GM12892 (cell line): ENCODE measurements around the gene LEKR1.
"Not testable (repeated sequence)": the region's sequence is repeated elsewhere in the genome, so short reads cannot be mapped to it uniquely, and the experiment has no call there.

ENCODE experiments used
- DNase-seq: peaks from one replicate; pipeline ENCODE4 v3.0.0; 2011; ENCODE audit not compliant: insufficient read length
- FAIRE-seq: peaks from 2 replicates; lab custom pipeline; 2011; peaks lifted over from hg19 to GRCh38; lab: Jason Lieb, UNC
- POLR2A ChIP-seq: IDR thresholded peaks from 2 replicates; pipeline ENCODE4 v1.6.1; 2011; ENCODE audit warnings: low read depth, low read length, control low read depth
- POLR2AphosphoS5 ChIP-seq: IDR thresholded peaks from 2 replicates; pipeline ENCODE4 v1.6.1; 2011; ENCODE audit warnings: low read depth, low read length, control low read depth
- TAF1 ChIP-seq: IDR thresholded peaks from 2 replicates; pipeline ENCODE4 v1.6.1; 2011; ENCODE audit warnings: low read depth, mild to moderate bottlenecking, control low read depth, low read length, borderline replicate concordance

Gene LEKR1

GRCh38 chr3:156898296-156898880, 72.2 kb downstream of the LEKR1 start:
- TF ChIP-seq POLR2A (no peak), POLR2AphosphoS5 (no peak), TAF1 (no peak)
- FAIRE-seq (no peak), DNase-seq (no peak)

DNA sequence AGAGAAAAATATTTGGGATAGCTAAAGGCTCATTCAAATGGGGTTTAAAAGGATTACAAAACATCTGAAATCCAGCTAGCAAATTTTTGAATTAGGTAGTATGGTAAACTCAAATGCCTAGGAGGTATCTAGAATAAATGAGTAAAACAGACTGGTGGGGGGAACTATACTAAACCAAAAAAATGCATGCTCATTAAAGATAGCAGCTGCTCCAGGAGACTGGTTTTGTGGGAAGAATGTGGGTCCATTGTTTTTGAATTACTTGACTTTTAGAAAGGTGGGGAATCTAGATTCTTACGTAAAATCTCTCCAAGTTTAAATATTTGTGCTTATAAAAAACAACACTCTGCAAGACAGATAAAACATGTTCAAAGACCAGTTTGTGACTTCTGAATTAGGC, 73.8 kb downstream of the LEKR1 start:
- no peak for FAIRE-seq
- TF ChIP-seq POLR2AphosphoS5 (no peak), TAF1 (no peak), POLR2A (no peak)
- no peak for DNase-seq

GRCh38 chr3:156902916-156903315, 76.8 kb downstream of the LEKR1 start:
- no peak for FAIRE-seq
- no peak for TF ChIP-seq POLR2AphosphoS5
- TF ChIP-seq TAF1, result no peak
- TF ChIP-seq POLR2A, result no peak
- no peak for DNase-seq

DNA sequence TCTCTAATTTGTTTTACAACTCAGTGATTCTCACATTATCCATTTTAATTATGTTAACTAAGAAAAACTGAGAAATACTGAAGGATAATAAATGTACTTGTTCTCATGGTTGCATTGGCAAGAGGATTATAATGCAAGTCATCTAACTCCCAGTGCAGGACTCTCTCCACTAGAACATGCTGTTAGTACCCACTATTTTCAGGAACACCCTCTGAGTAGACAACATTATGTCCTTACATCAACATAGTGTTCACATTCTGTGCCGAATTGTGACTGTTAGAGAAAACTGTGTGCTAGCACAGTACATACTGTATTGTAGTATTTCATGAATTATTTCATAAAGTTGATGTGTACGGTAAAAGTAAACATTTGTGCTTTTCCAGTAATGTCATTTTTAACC, 80.1 kb downstream of the LEKR1 start:
- TF ChIP-seq POLR2A (no peak), POLR2AphosphoS5 (no peak), TAF1 (no peak)
- no peak for DNase-seq
- FAIRE-seq, result no peak

GRCh38 chr3:156908398-156908797, 82.2 kb downstream of the LEKR1 start:
- no peak for TF ChIP-seq POLR2AphosphoS5
- no peak for TF ChIP-seq TAF1
- no peak for TF ChIP-seq POLR2A
- FAIRE-seq (no peak), DNase-seq (no peak)

DNA sequence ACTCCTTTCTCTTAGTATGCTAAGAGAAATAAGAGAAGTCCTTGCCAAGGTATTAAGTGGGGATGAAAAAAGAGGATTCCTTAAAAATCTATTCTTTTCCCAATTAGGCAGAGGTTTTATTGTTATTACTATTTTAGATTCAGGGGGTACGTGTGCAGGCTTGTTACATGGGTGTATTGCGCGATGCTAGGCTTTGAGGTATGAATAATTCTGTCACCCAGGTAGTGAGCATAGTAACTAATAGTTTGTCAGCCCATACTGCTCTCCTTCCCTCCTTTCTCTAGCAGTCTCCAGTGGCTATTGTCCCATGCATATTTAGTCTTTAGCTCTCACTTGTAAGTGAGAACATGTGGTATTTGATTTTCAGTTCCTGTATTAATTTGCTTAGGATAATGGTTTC, 83.9 kb downstream of the LEKR1 start:
- TF ChIP-seq POLR2A (no peak), POLR2AphosphoS5 (no peak), TAF1 (no peak)
- no peak for DNase-seq
- no peak for FAIRE-seq

DNA sequence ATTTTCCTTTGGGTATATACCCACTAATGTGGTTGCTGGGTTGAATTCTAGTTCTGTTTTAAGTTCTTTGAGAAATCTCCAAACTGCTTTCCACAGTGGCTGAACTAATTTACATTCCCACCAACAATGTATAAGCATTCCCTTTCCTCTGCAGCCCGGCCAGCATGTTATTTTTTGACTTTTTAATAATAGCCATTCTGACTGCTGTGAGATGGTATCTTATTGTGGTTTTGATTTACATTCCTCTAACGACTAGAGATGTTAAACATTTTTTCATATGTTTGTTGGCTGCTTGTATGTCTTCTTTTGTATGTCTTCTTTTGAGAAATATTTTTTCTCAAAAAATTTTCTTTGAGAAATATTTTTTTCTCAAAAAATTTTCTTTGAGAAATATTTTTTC, 84.7 kb downstream of the LEKR1 start:
- not testable (repeated sequence) for DNase-seq, FAIRE-seq

DNA sequence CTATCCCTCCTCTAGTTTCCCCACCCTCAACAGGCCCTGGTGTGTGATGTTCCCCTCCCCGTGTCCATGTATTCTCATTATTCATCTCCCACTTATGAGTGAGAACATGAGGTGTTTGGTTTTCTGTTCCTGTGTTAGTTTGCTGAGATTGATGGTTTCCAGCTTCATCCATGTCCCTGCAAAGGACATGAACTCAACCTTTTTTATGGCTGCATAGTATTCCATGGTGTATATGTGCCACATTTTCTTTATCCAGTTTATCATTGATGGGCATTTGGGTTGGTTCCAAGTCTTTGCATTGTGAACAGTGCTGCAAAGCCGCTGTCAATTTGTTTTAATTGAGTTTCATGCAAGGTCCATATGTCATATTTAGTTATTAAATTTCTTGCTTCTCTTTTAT, 88.1 kb downstream of the LEKR1 start:
- FAIRE-seq, DNase-seq: not testable (repeated sequence)

DNA sequence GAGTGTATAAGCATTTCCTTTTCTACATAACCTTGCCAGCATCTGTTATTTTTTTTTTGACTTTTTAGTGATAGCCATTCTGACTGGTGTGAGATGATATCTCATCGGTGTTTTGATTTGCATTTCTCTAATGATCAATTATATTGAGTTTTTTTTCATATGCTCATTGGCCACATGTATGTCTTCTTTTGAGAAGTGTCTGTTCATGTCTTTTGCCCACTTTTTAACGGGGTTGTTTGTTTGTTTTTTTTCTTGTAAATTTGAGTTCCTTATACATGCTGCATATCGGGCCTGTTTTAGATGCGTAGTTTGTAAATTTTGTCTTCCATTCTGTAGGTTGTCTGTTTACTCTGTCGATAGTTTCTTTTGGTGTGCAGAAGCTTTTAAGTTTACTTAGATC, 89.2 kb downstream of the LEKR1 start:
- DNase-seq (no peak), FAIRE-seq (no peak)
- no peak for TF ChIP-seq POLR2A
- TF ChIP-seq POLR2AphosphoS5, result no peak
- no peak for TF ChIP-seq TAF1

GRCh38 chr3:156918746-156919145, 92.6 kb downstream of the LEKR1 start:
- FAIRE-seq (no peak), DNase-seq (no peak)
- TF ChIP-seq POLR2A (no peak), TAF1 (no peak), POLR2AphosphoS5 (no peak)

GRCh38 chr3:156919818-156920217, 93.7 kb downstream of the LEKR1 start:
- DNase-seq (no peak), FAIRE-seq (no peak)
- TF ChIP-seq POLR2A, result no peak
- TF ChIP-seq TAF1, result no peak
- no peak for TF ChIP-seq POLR2AphosphoS5

DNA sequence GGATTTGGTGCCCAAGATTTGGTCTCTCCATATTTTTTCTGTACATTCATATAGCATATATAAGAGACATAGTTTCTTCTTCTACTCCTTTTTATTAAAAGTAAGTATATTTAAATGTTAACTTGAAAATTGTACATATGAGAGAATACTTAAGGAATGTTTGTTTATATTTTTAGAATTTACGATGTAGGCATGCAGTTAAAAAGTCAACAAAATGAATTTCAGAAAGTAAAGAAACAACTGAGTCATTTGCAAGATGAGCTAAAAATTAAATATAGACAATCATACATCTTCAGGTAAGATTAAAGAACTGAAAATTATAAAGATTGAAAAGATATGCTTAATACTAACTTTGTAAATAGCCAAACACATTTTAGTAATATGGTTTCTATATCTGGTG, 94.2 kb downstream of the LEKR1 start:
- no peak for TF ChIP-seq POLR2AphosphoS5
- no peak for TF ChIP-seq POLR2A
- TF ChIP-seq TAF1, result no peak
- FAIRE-seq (no peak), DNase-seq (no peak)

- TF ChIP-seq TAF1 (no peak), POLR2A (no peak), POLR2AphosphoS5 (no peak)
- FAIRE-seq (no peak), DNase-seq (no peak)
Measured at GRCh38 chr3:156923349-156923748, 97.2 kb downstream of the LEKR1 start.
